Astrocyte of the cerebellum (primary cell): Measurements from ENCODE around the gene MORN1.
A peak's percentile ranks its signal among the peaks of the same experiment; 100 is the strongest.

Source experiments
- DNase-seq: peaks from one replicate; pipeline ENCODE4 v3.0.0-alpha.2; 2011; ENCODE audit warnings: low read depth
- H3K4me3 ChIP-seq: 2 replicates; pipeline ENCODE4 v1.5.1; 2011; ENCODE audit warnings: mild to moderate bottlenecking, low read depth, low read length, moderate library complexity
- in situ Hi-C: cut with HindIII; loops from 2 replicates; pipeline ENCODE4 v1.10.0; 2017; ENCODE audit warnings: low sequenced_read_pairs
- TF ChIP-seq, protein P1 (sequence below): IDR thresholded peaks from 2 replicates; pipeline ENCODE4 v1.5.1; 2012; ENCODE audit warnings: low read length, low read depth, moderate library complexity, mild to moderate bottlenecking; ENCODE audit errors: missing control alignments

The MORN1 gene

GRCh38 chr1:2317230-2318065, 73.9 kb downstream of the MORN1 start:
- TF ChIP-seq, protein P1, sequence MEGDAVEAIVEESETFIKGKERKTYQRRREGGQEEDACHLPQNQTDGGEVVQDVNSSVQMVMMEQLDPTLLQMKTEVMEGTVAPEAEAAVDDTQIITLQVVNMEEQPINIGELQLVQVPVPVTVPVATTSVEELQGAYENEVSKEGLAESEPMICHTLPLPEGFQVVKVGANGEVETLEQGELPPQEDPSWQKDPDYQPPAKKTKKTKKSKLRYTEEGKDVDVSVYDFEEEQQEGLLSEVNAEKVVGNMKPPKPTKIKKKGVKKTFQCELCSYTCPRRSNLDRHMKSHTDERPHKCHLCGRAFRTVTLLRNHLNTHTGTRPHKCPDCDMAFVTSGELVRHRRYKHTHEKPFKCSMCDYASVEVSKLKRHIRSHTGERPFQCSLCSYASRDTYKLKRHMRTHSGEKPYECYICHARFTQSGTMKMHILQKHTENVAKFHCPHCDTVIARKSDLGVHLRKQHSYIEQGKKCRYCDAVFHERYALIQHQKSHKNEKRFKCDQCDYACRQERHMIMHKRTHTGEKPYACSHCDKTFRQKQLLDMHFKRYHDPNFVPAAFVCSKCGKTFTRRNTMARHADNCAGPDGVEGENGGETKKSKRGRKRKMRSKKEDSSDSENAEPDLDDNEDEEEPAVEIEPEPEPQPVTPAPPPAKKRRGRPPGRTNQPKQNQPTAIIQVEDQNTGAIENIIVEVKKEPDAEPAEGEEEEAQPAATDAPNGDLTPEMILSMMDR = no peak
- H3K4me3 ChIP-seq = no peak overlapping the region
- DNase-seq = no peak
- in situ Hi-C loops = no loop called here

DNA sequence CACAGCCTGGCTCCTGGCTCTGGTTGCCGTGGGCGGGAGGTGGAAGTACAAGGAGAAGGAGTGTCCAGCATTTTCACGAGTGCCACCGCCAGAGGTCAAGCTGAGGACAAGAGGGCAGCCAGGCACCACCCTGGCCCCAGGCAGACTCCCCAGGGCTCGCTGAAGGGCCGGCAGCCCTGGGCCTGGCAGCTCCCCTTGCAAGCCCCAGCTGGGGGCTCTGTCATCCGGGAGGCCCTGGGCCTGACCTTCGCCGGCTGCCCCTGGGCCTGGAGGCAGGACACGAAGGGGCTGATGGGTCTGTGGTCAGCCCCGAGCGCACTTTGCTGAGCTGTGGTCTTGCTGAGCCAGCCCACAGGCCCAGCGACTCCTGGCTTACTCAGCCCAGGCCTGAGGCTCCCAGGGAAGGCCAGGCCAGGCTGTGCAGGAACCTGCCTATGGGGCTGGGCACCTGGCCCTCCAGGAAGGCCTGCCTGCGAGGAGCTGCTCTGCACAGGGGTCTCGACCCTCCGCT, 74.8 kb downstream of the MORN1 start:
- TF ChIP-seq, protein P1 = no peak
- in situ Hi-C loops = no loop called here

GRCh38 chr1:2315674-2316450, 75.5 kb downstream of the MORN1 start:
- no peak overlapping the region for H3K4me3 ChIP-seq
- no peak for DNase-seq
- in situ Hi-C loops = no loop called here
- TF ChIP-seq, protein P1 = no peak

More for the DNA sequence above, 74.8 kb downstream of the MORN1 start:
- DNase-seq = peak; percentile 20
- H3K4me3 ChIP-seq = no peak overlapping the region

DNA sequence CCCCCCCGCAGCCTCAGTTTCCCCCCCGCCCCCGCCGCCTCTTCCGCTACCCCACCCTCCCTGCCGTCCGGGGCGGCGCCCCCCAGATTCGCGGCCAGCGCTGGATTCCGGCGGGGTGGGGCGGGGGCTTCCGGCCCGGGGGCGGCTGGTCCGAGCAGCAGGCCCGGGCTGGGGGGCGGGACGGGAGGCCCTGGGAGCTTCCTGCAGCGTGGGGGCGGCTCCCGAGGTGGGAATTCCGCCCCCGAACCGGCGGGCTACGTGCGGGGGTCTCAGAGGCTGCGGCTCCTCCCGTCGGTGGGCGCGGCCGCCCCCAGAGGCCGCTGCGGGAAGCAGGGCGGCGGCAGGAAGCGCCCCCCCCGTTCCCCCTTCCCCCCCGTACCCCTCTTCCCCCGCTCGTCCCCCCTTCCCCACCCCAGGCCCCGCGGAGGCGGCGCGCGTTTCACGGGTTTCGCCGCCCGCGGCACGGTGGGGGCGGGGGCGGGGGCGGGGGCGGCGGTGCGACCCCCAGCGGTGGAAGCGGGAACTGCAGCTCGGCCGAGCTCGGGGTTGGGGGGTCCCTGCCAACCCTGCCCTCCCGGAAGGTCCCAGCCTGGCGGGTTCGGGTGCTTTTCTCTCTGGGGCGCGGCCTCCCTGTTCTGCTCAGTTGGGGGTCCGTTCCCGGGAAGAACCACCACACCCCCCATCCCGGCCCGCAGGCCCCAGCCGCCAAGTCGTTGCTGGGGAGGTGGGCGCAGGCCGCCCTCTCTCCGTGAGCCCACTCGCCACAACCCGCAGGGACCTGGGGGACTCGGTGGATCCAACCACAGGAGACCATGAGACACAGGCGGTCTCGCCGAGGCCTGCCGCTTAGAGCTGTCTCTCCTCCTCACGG, 76.3 kb downstream of the MORN1 start:
- TF ChIP-seq, protein P1 = peak; percentile 59
- DNase-seq = no peak
- in situ Hi-C loops = no loop called here
- peak overlapping the region; percentile 24 for H3K4me3 ChIP-seq

- in situ Hi-C loops = no loop called here
- peak overlapping the region; percentile 24 for H3K4me3 ChIP-seq
- DNase-seq = no peak
- TF ChIP-seq, protein P1 = no peak
Measured at GRCh38 chr1:2314273-2314802, 77.0 kb downstream of the MORN1 start.
